K562 (cell line): Measurements from ENCODE around the gene LMAN1. TPM values are rescaled to one million over a fixed set of nuclear protein-coding genes. Genes with fewer than 3 reads are reported as not detected.
A peak's percentile ranks its signal among the peaks of the same experiment; 100 is the strongest.

Source experiments
- ATAC-seq: fragments of 200-7000 bp; cut with Tn5 transposase; 3 replicates; pipeline ENCODE4 v1.9.1; 2020; ENCODE audit warnings: moderate library complexity
- BruUV-seq: library from RNA; stranded (reverse); fragments of 400-500 nt; replicated peaks from 2 replicates; lab custom pipeline; 2021; lab: Mats Ljungman, UMichigan
- CTCF ChIA-PET: fragments of 300-600 bp; formaldehyde crosslinking; extraction: SDS; loops from one replicate; lab custom pipeline; 2021; ENCODE audit warnings: low intra/inter-chr PET ratio; lab: Yijun Ruan, JAX
- POLR2A ChIA-PET: fragments of 300-600, 350-650 bp; sonication (Branson Sonifier 250); formaldehyde crosslinking; extraction: SDS; loops from one replicate; lab custom pipeline; 2021; ENCODE audit warnings: antibody characterized with exemption, inconsistent platforms; lab: Yijun Ruan, JAX
- DNase-seq, 4 experiments: peaks; one replicate each; pipeline versions ENCODE4 v3.0.0 to v3.0.0-alpha.2; 2011 to 2018; ENCODE audit warnings: low spot score in 3 of 4, mixed read lengths in 3 of 4; ENCODE audit errors: extremely low read depth in 1 of 4
- FAIRE-seq: peaks from 2 replicates; lab custom pipeline; 2011; peaks lifted over from hg19 to GRCh38; lab: Jason Lieb, UNC
- H2AFZ ChIP-seq: 2 replicates; pipeline ENCODE4 v1.6.0; 2011; ENCODE audit warnings: low read depth, low read length, control low read depth, inconsistent platforms
- H3K27ac ChIP-seq: fragments of 200-600 bp; 3 replicates; pipeline ENCODE4 v1.8.0; 2011; ENCODE audit warnings: low read depth, mild to moderate bottlenecking, control low read depth, inconsistent platforms, low read length, moderate library complexity, mixed read lengths; ENCODE audit errors: extremely low read depth
- H3K27me3 ChIP-seq, 2 experiments: fragments of 300-600 bp in 1 of 2; 2 replicates in 1 of 2; 3 replicates in 1 of 2; pipeline versions ENCODE4 v1.6.0 to v1.8.0; 2011; ENCODE audit warnings: inconsistent platforms in 2 of 2, low read length in 2 of 2, mild to moderate bottlenecking in 1 of 2, mixed read lengths in 1 of 2, moderate library complexity in 1 of 2; ENCODE audit not compliant: control insufficient read depth in 2 of 2, insufficient read depth in 2 of 2
- H3K36me3 ChIP-seq: fragments of 300-600 bp; 3 replicates; pipeline ENCODE4 v1.8.0; 2011; ENCODE audit warnings: mild to moderate bottlenecking, low read length, inconsistent platforms; ENCODE audit not compliant: control insufficient read depth, insufficient read depth
- H3K4me1 ChIP-seq, 2 experiments: fragments of 200-600 bp in 1 of 2; replicated peaks in 1 of 2; 2 replicates in 1 of 2; 3 replicates in 1 of 2; pipeline versions ENCODE4 v1.5.1 to v1.8.0; 2011; ENCODE audit warnings: inconsistent platforms in 2 of 2, low read length in 2 of 2, mild to moderate bottlenecking in 1 of 2, mixed read lengths in 1 of 2, moderate library complexity in 1 of 2; ENCODE audit not compliant: control insufficient read depth in 2 of 2, insufficient read depth in 2 of 2
- H3K4me2 ChIP-seq: 2 replicates; pipeline ENCODE4 v1.6.1; 2011; ENCODE audit warnings: low read length, control low read depth, inconsistent platforms, mixed read lengths; ENCODE audit not compliant: insufficient read depth
- H3K4me3 ChIP-seq: fragments of 200-600 bp; sonication (generic), shearing (Covaris generic); 2 replicates; pipeline ENCODE4 v1.5.1; 2016; ENCODE audit warnings: control low read depth, inconsistent platforms
- H3K79me2 ChIP-seq: fragments of 200-600 bp; 3 replicates; pipeline ENCODE4 v1.8.0; 2011; ENCODE audit warnings: low read length, inconsistent platforms; ENCODE audit not compliant: control insufficient read depth, insufficient read depth
- H3K9ac ChIP-seq, 2 experiments: 2 replicates each; pipeline versions ENCODE4 v1.6.0 to v1.6.1; 2011; ENCODE audit warnings: low read depth in 2 of 2, low read length in 2 of 2, control low read depth in 1 of 2, inconsistent platforms in 1 of 2, mild to moderate bottlenecking in 1 of 2, mixed read lengths in 1 of 2; ENCODE audit not compliant: insufficient read depth in 1 of 2
- H3K9me1 ChIP-seq: one replicate; pipeline ENCODE4 v1.6.0; 2011; ENCODE audit warnings: inconsistent platforms, mild to moderate bottlenecking, low read length, moderate library complexity; ENCODE audit not compliant: control insufficient read depth, insufficient read depth
- H3K9me3 ChIP-seq: replicated peaks from 2 replicates; pipeline ENCODE4 v1.5.1; 2011; ENCODE audit warnings: low read depth, low read length, inconsistent platforms; ENCODE audit not compliant: control insufficient read depth, insufficient read depth
- H4K20me1 ChIP-seq: replicated peaks from 2 replicates; pipeline ENCODE4 v1.6.1; 2011; ENCODE audit warnings: low read length, inconsistent platforms, mixed read lengths; ENCODE audit not compliant: control insufficient read depth, insufficient read depth
- CEBPB ChIP-seq: fragments of 450-650 bp; IDR thresholded peaks from 2 replicates; pipeline ENCODE4 v1.6.1; 2016; ENCODE audit warnings: missing genetic modification characterization, missing compliant biosample characterization
- CEBPG ChIP-seq, 3 experiments: fragments of 200-800 bp in 1 of 3; sonication (Bioruptor generic) in 1 of 3; sonication (generic) in 1 of 3; formaldehyde crosslinking in 1 of 3; IDR thresholded peaks in 2 of 3; conservative IDR thresholded peaks in 1 of 3; 2 replicates each; pipeline versions ENCODE4 v1.6.1 to v1.8.0; 2016 to 2022; ENCODE audit warnings: missing compliant biosample characterization in 2 of 3, missing genetic modification characterization in 2 of 3, mild to moderate bottlenecking in 1 of 3, missing genetic modification reagents in 1 of 3
- ETS1 ChIP-seq: conservative IDR thresholded peaks from 2 replicates; pipeline ENCODE4 v1.6.1; 2011; ENCODE audit warnings: low read depth, mild to moderate bottlenecking, low read length; ENCODE audit not compliant: control insufficient read depth
- GABPB2 ChIP-seq: fragments of 250-450 bp; sonication (Bioruptor Pico); conservative IDR thresholded peaks from 2 replicates; pipeline ENCODE4 v1.5.1; 2021; ENCODE audit warnings: mild to moderate bottlenecking
- NR2C1 ChIP-seq, 2 experiments: fragments of 450-650 bp; IDR thresholded peaks; 2 replicates each; pipeline ENCODE4 v1.6.1; 2017; ENCODE audit warnings: mild to moderate bottlenecking in 2 of 2, antibody characterized with exemption in 1 of 2, inconsistent platforms in 1 of 2, missing compliant biosample characterization in 1 of 2, missing genetic modification characterization in 1 of 2
- RHOXF2B ChIP-seq: fragments of 250-450 bp; sonication (Bioruptor Pico); conservative IDR thresholded peaks from 2 replicates; pipeline ENCODE4 v1.5.1; 2021
- WGBS: fragments of 100-300 bp; shearing (Covaris generic); methylation state at CpG from one replicate; pipeline ENCODE4 v1.1.6; 2016; ENCODE audit warnings: low coverage, mixed read lengths; ENCODE audit not compliant: insufficient coverage; ENCODE audit errors: missing lambda C conversion rate; 5-methylcytosine and 5-hydroxymethylcytosine counted together
- in situ Hi-C: fragments of 300-500 bp; cut with MboI; formaldehyde crosslinking; loops from 4 replicates; pipeline ENCODE4 v1.15.0; 2018; ENCODE audit warnings: inconsistent platforms, mixed read lengths
- intact Hi-C: fragments of 100-400 bp; cut with micrococcal nuclease; formaldehyde crosslinking; loops from 2 replicates; pipeline ENCODE4 v1.14.2; 2022
- polyA plus RNA-seq, 8 experiments: library from polyadenylated mRNA; depleted of rRNA in 4 of 8; stranded (reverse) in 5 of 8; unstranded in 3 of 8; fragments of >200 nt; fragmentation: Nextera tagmentation in 2 of 8; fragmentation: Illumina TruSeq in 1 of 8; extraction: Ambion mirVana in 2 of 8; extraction: Trizol in 1 of 8; gene quantifications; 2 replicates each; pipeline versions ENCODE4 v1.2.1 to v1.2.3, GENCODE V29; 2011 to 2014; ENCODE audit warnings: inconsistent platforms in 1 of 8, missing spikeins in 1 of 8
- total RNA-seq, 7 experiments: library from RNA; depleted of rRNA in 6 of 7; stranded (reverse); fragments of >200 nt in 6 of 7; fragmentation: Illumina TruSeq in 2 of 7; extraction: Trizol in 2 of 7; gene quantifications; 2 replicates each; pipeline versions ENCODE4 v1.2.1 to v1.2.3, GENCODE V29; 2011 to 2021; ENCODE audit warnings: low replicate concordance in 1 of 7

LMAN1 gene
- total and polyA plus RNA-seq, 9 of the 15 experiments (the other 6 are each of a cell fraction or from before 2014, with no cell fraction given) = 18.8 to 108 (median 71.2) TPM

- TF ChIP-seq NR2C1 (IDR thresholded peaks at IDR 0.05) (no peak), NR2C1 (tag; IDR thresholded peaks at IDR 0.05) (no peak), RHOXF2B (CRISPR knock-in tag) (no peak)
Observed at GRCh38 chr18:59332986-59333385, 26.1 kb downstream of the LMAN1 start (continued).

- no peak for TF ChIP-seq ETS1
- no peak for TF ChIP-seq CEBPG (CRISPR knock-in tag; IDR thresholded peaks at IDR 0.05)
- peak in 1 of 2 experiments; percentile 56; a peak in 1 of 4 replicates for TF ChIP-seq CEBPG (tag; conservative IDR thresholded peaks at IDR 0.05 in 1 of 2, IDR thresholded peaks at IDR 0.05 in 1 of 2)
- no peak for TF ChIP-seq GABPB2 (CRISPR knock-in tag)
- TF ChIP-seq CEBPB = peak; percentile 63
- TF ChIP-seq, all 486 proteins: peak for 2
- H3K79me2 ChIP-seq = no peaks in the 10 kb centered on the region
- H4K20me1 ChIP-seq = no peaks in the 10 kb centered on the region
- no peaks in the 10 kb centered on the region for H3K4me1 ChIP-seq
- no peak overlapping the region for H3K27ac ChIP-seq
- intact Hi-C loops (no loop called here), in situ Hi-C loops (no loop called here)
- H3K9me3 ChIP-seq = no peaks in the 10 kb centered on the region
- CTCF ChIA-PET = no interaction called here
- POLR2A ChIA-PET = no interaction called here
- BruUV-seq = no TSS peak
- no peak for FAIRE-seq
- ATAC-seq = no peak
- peaks cover 59% of the 10 kb centered on the region for H3K36me3 ChIP-seq
- H3K4me2 ChIP-seq = no peak overlapping the region
- no peaks in the 10 kb centered on the region for H3K9me1 ChIP-seq
- WGBS = 100% methylated on average over 2 of the region's 2 CpGs
- no peak overlapping the region for H3K9ac ChIP-seq
- no peak overlapping the region for H3K4me3 ChIP-seq
- no peaks in the 10 kb centered on the region for H3K27me3 ChIP-seq
- DNase-seq = no peak
- H2AFZ ChIP-seq = no peak overlapping the region
Observed at GRCh38 chr18:59328683-59329082, 30.4 kb downstream of the LMAN1 start.
